H1 (cell line): ENCODE data around the gene TUBB8. TPM values are rescaled to one million over a fixed set of nuclear protein-coding genes. Genes with fewer than 3 reads are reported as not detected.

Experiments
- CTCF ChIA-PET: fragments of 300-600 bp; sonication (Branson Sonifier 250); formaldehyde crosslinking; loops from one replicate; lab custom pipeline; 2021; ENCODE audit not compliant: partially characterized antibody; lab: Charles Lee
- POLR2A ChIA-PET: fragments of 300-600 bp; sonication (Branson Sonifier 250); formaldehyde crosslinking; loops from one replicate; lab custom pipeline; 2021; ENCODE audit warnings: inconsistent platforms; ENCODE audit not compliant: partially characterized antibody; lab: Charles Lee
- DNase-seq, 2 experiments: peaks; one replicate each; pipeline versions ENCODE4 v3.0.0 to v3.0.0-alpha.2; 2010 to 2022; ENCODE audit warnings: low spot score in 2 of 2, low read depth in 1 of 2, mixed read lengths in 1 of 2
- FAIRE-seq: peaks from 2 replicates; lab custom pipeline; 2011; peaks lifted over from hg19 to GRCh38; lab: Jason Lieb, UNC
- H2AFZ ChIP-seq: 2 replicates; pipeline ENCODE4 v1.8.1; 2012; ENCODE audit warnings: low read length, inconsistent platforms
- H2AK5ac ChIP-seq: 2 replicates; pipeline ENCODE4 v1.6.1; 2013; ENCODE audit warnings: low read depth, low read length
- H2BK120ac ChIP-seq: replicated peaks from 2 replicates; pipeline ENCODE3; 2013; ENCODE audit warnings: low read depth, low read length, inconsistent platforms
- H2BK12ac ChIP-seq: 2 replicates; pipeline ENCODE4 v1.6.1; 2013; ENCODE audit warnings: low read depth, low read length
- H2BK15ac ChIP-seq: 2 replicates; pipeline ENCODE4 v1.6.1; 2013; ENCODE audit warnings: low read length
- H2BK20ac ChIP-seq: 2 replicates; pipeline ENCODE4 v1.6.1; 2013; ENCODE audit warnings: low read length
- H2BK5ac ChIP-seq: 2 replicates; pipeline ENCODE4 v1.6.1; 2013; ENCODE audit warnings: low read depth, low read length
- H3K14ac ChIP-seq: 2 replicates; pipeline ENCODE4 v1.6.1; 2013; ENCODE audit warnings: inconsistent platforms; ENCODE audit not compliant: insufficient read length
- H3K18ac ChIP-seq: 2 replicates; pipeline ENCODE4 v1.6.1; 2013; ENCODE audit warnings: low read length; ENCODE audit errors: extremely low read depth
- H3K23ac ChIP-seq: 2 replicates; pipeline ENCODE4 v1.6.1; 2013; ENCODE audit warnings: inconsistent platforms; ENCODE audit not compliant: insufficient read length
- H3K23me2 ChIP-seq: 2 replicates; pipeline ENCODE4 v1.6.1; 2013; ENCODE audit warnings: low read depth, low read length
- H3K27ac ChIP-seq: 2 replicates; pipeline ENCODE4 v1.6.1; 2011; ENCODE audit warnings: low read depth, low read length, inconsistent platforms
- H3K27me3 ChIP-seq, 4 experiments: replicated peaks in 1 of 4; 1 replicate in 1 of 4; 2 replicates in 3 of 4; pipeline versions ENCODE4 v1.6.1 to v1.8.1; 2011 to 2013; ENCODE audit warnings: low read length in 3 of 4, mild to moderate bottlenecking in 3 of 4, inconsistent platforms in 2 of 4, mixed read lengths in 2 of 4, moderate library complexity in 1 of 4; ENCODE audit not compliant: control insufficient read depth in 3 of 4, insufficient read depth in 3 of 4; ENCODE audit errors: extremely low read depth in 1 of 4
- H3K36me3 ChIP-seq, 4 experiments: 2 replicates each; pipeline versions ENCODE4 v1.6.1 to v1.8.1; 2011 to 2013; ENCODE audit warnings: mild to moderate bottlenecking in 4 of 4, low read length in 3 of 4, moderate library complexity in 2 of 4, control low read depth in 1 of 4, inconsistent platforms in 1 of 4; ENCODE audit not compliant: insufficient read depth in 4 of 4, control insufficient read depth in 2 of 4
- H3K4ac ChIP-seq: replicated peaks from 2 replicates; pipeline ENCODE3; 2013; ENCODE audit warnings: low read length, low read depth, mixed read lengths, inconsistent platforms; ENCODE audit not compliant: insufficient read length
- H3K4me1 ChIP-seq, 4 experiments: replicated peaks in 1 of 4; 1 replicate in 1 of 4; 2 replicates in 3 of 4; pipeline versions ENCODE4 v1.6.1 to v1.8.1; 2011 to 2013; ENCODE audit warnings: low read length in 3 of 4, inconsistent platforms in 2 of 4, mixed read lengths in 1 of 4; ENCODE audit not compliant: insufficient read depth in 4 of 4, control insufficient read depth in 3 of 4
- H3K4me2 ChIP-seq, 2 experiments: 2 replicates each; pipeline versions ENCODE4 v1.6.1 to v1.8.1; 2011 to 2013; ENCODE audit warnings: low read depth in 2 of 2, low read length in 2 of 2, control low read depth in 1 of 2, inconsistent platforms in 1 of 2, mild to moderate bottlenecking in 1 of 2; ENCODE audit not compliant: insufficient read depth in 1 of 2
- H3K4me3 ChIP-seq, 4 experiments: fragments of 200-600, 300-600 bp in 1 of 4; sonication (generic), shearing (Covaris generic), sonication (Bioruptor Twin) in 1 of 4; 2 replicates each; pipeline versions ENCODE4 v1.5.1 to v1.8.1; 2011 to 2016; ENCODE audit warnings: low read length in 4 of 4, low read depth in 3 of 4, control low read depth in 2 of 4, inconsistent platforms in 2 of 4, mild to moderate bottlenecking in 2 of 4, mixed read lengths in 1 of 4, moderate library complexity in 1 of 4; ENCODE audit not compliant: insufficient read depth in 2 of 4; ENCODE audit errors: extremely low read depth in 1 of 4
- H3K56ac ChIP-seq: replicated peaks from 2 replicates; pipeline ENCODE3; 2013; ENCODE audit warnings: low read depth, mild to moderate bottlenecking, mixed read lengths, low read length, inconsistent platforms; ENCODE audit not compliant: insufficient read length
- H3K79me1 ChIP-seq: 2 replicates; pipeline ENCODE4 v1.6.1; 2013; ENCODE audit warnings: low read depth, low read length, control low read depth
- H3K79me2 ChIP-seq, 2 experiments: 2 replicates each; pipeline versions ENCODE4 v1.6.1 to v1.8.1; 2012 to 2013; ENCODE audit warnings: low read length in 2 of 2, mild to moderate bottlenecking in 2 of 2, inconsistent platforms in 1 of 2; ENCODE audit not compliant: insufficient read depth in 2 of 2, control insufficient read depth in 1 of 2
- H3K9ac ChIP-seq, 4 experiments: replicated peaks in 1 of 4; 1 replicate in 1 of 4; 2 replicates in 3 of 4; pipeline versions ENCODE4 v1.6.1 to v1.8.1; 2011 to 2013; ENCODE audit warnings: low read depth in 3 of 4, low read length in 3 of 4, control low read depth in 2 of 4, mild to moderate bottlenecking in 2 of 4, moderate library complexity in 2 of 4, inconsistent platforms in 1 of 4; ENCODE audit errors: extremely low read depth in 1 of 4
- H3K9me3 ChIP-seq, 2 experiments: 2 replicates each; pipeline versions ENCODE4 v1.6.1 to v1.8.1; 2012 to 2013; ENCODE audit warnings: mild to moderate bottlenecking in 2 of 2, moderate library complexity in 2 of 2, control low read depth in 1 of 2, inconsistent platforms in 1 of 2, low read depth in 1 of 2, low read length in 1 of 2, mixed read lengths in 1 of 2; ENCODE audit not compliant: insufficient read depth in 2 of 2
- H4K20me1 ChIP-seq, 2 experiments: replicated peaks in 1 of 2; 2 replicates each; pipeline versions ENCODE3 to v1.8.1; 2011 to 2013; ENCODE audit warnings: inconsistent platforms in 2 of 2, low read length in 2 of 2, mild to moderate bottlenecking in 1 of 2; ENCODE audit not compliant: insufficient read depth in 2 of 2, control insufficient read depth in 1 of 2
- H4K5ac ChIP-seq: 2 replicates; pipeline ENCODE4 v1.6.1; 2013; ENCODE audit warnings: low read length, low read depth, mixed read lengths, inconsistent platforms; ENCODE audit not compliant: insufficient read length
- H4K8ac ChIP-seq: 2 replicates; pipeline ENCODE4 v1.8.0; 2013; ENCODE audit warnings: mild to moderate bottlenecking, moderate library complexity, low read length, inconsistent platforms; ENCODE audit not compliant: insufficient read depth; ENCODE audit errors: extremely low read depth
- H4K91ac ChIP-seq: replicated peaks from 2 replicates; pipeline ENCODE3; 2013; ENCODE audit warnings: low read length, mixed read lengths, inconsistent platforms; ENCODE audit not compliant: insufficient read length
- CBX8 ChIP-seq: fragments of 300-800, 300-1000 bp; sonication (generic); IDR thresholded peaks from 2 replicates; pipeline ENCODE4 v1.7.1; 2016; ENCODE audit warnings: low read depth, low read length, borderline replicate concordance
- CTBP2 ChIP-seq: IDR thresholded peaks from 2 replicates; pipeline ENCODE4 v1.7.0; 2011; ENCODE audit warnings: borderline replicate concordance, mild to moderate bottlenecking, moderate library complexity, mixed read lengths, low read length; ENCODE audit not compliant: insufficient read depth, insufficient read length
- CTCF ChIP-seq, 3 experiments: IDR thresholded peaks; 1 replicate in 2 of 3; 2 replicates in 1 of 3; pipeline versions ENCODE4 v1.5.1 to v1.6.1; 2011; ENCODE audit warnings: low read length in 3 of 3, mild to moderate bottlenecking in 3 of 3, inconsistent platforms in 2 of 3, low read depth in 1 of 3, moderate library complexity in 1 of 3; ENCODE audit not compliant: insufficient read depth in 1 of 3; ENCODE audit errors: control extremely low read depth in 1 of 3
- KDM4A ChIP-seq: IDR thresholded peaks from one replicate; pipeline ENCODE4 v1.7.1; 2012; ENCODE audit warnings: low read depth, mild to moderate bottlenecking, moderate library complexity, low read length, inconsistent platforms; ENCODE audit not compliant: severe bottlenecking
- KDM5A ChIP-seq: fragments of 200-600 bp; IDR thresholded peaks from 2 replicates; pipeline ENCODE4 v1.7.1; 2012; ENCODE audit warnings: mild to moderate bottlenecking, low read length, inconsistent platforms, mixed read lengths
- NANOG ChIP-seq: IDR thresholded peaks from 2 replicates; pipeline ENCODE4 v1.6.1; 2011; ENCODE audit warnings: low read length, low read depth, mild to moderate bottlenecking, inconsistent platforms; ENCODE audit not compliant: insufficient read depth, poor library complexity, severe bottlenecking
- NRF1 ChIP-seq: IDR thresholded peaks from 2 replicates; pipeline ENCODE4 v1.6.1; 2011; ENCODE audit warnings: mild to moderate bottlenecking, low read depth, low read length, improper control_type of control experiment
- POU5F1 ChIP-seq: IDR thresholded peaks from 2 replicates; pipeline ENCODE4 v1.6.1; 2011; ENCODE audit warnings: low read depth, mild to moderate bottlenecking, low read length, moderate library complexity
- RXRA ChIP-seq: IDR thresholded peaks from 2 replicates; pipeline ENCODE4 v1.6.1; 2011; ENCODE audit warnings: low read depth, mild to moderate bottlenecking, low read length, moderate library complexity; ENCODE audit not compliant: insufficient read depth
- USF2 ChIP-seq: IDR thresholded peaks from 2 replicates; pipeline ENCODE4 v1.6.1; 2011; ENCODE audit warnings: low read length, improper control_type of control experiment
- WGBS, 2 experiments: shearing (Covaris generic) in 1 of 2; methylation state at CpG; one replicate each; pipeline versions ENCODE4 v1.1.6 to v1.1.7; 2013 to 2015; ENCODE audit warnings: low lambda C conversion rate in 2 of 2, mixed read lengths in 2 of 2, inconsistent platforms in 1 of 2, low coverage in 1 of 2, missing lambda C conversion rate in 1 of 2; ENCODE audit not compliant: insufficient replicate concordance in 2 of 2, insufficient coverage in 1 of 2, insufficient read length in 1 of 2; ENCODE audit errors: extremely low coverage in 1 of 2, missing lambda C conversion rate in 1 of 2; 5-methylcytosine and 5-hydroxymethylcytosine counted together
- polyA plus RNA-seq, 7 experiments: library from polyadenylated mRNA; depleted of rRNA in 3 of 7; stranded (reverse) in 5 of 7; unstranded in 2 of 7; fragments of >200 nt in 5 of 7; fragments of 200-250 nt in 2 of 7; gene quantifications; 1 replicate in 5 of 7; 2 replicates in 1 of 7; 4 replicates in 1 of 7; pipeline versions ENCODE4 v1.2.1 to v1.2.3, GENCODE V29; 2011 to 2013; ENCODE audit warnings: missing spikeins in 2 of 7, mixed read lengths in 2 of 7
- total RNA-seq: library from RNA; stranded (reverse); fragmentation: NEBNext Ultra II Directional; extraction: Animal tissue kit (Norgen Biotek cat#: 25700); gene quantifications from 2 replicates; pipeline ENCODE4 v1.2.1, GENCODE V29; 2021

Gene TUBB8
- total and polyA plus RNA-seq, 2 of the 8 experiments (the other 6 are each of a cell fraction or from before 2014, with no cell fraction given) = 1.4 to 1.5 TPM

- WGBS, 2 experiments = 42% methylated on average over 1 of the region's 1 CpG; no CpG with 5 or more reads in 1 of the 2 experiments
- DNase-seq = no peak
- Histone ChIP-seq H3K14ac (no peak overlapping the region), H4K8ac (no peak overlapping the region), H3K23me2 (no peaks in the 10 kb centered on the region), H4K20me1 (no peaks in the 10 kb centered on the region), H3K27me3 (no peaks in the 10 kb centered on the region), H3K36me3 (no peaks in the 10 kb centered on the region), H3K4me3 (no peak overlapping the region), H2AK5ac (no peak overlapping the region), H3K9ac (no peak overlapping the region), H3K79me1 (no peaks in the 10 kb centered on the region), H3K79me2 (no peaks in the 10 kb centered on the region), H2BK20ac (no peak overlapping the region), H2BK15ac (no peak overlapping the region), H3K4me1 (no peaks in the 10 kb centered on the region; a peak in 1 of 7 replicates), H2BK5ac (no peak overlapping the region), H2BK120ac (no peak overlapping the region), H3K4me2 (no peak overlapping the region), H4K91ac (no peak overlapping the region), H2AFZ (no peak overlapping the region), H2BK12ac (no peak overlapping the region), H3K4ac (no peak overlapping the region), H3K27ac (no peak overlapping the region), H3K23ac (no peak overlapping the region), H3K9me3 (peaks cover 30 to 33% of the 10 kb centered on the region in 2 experiments), H4K5ac (no peak overlapping the region), H3K18ac (no peak overlapping the region), H3K56ac (no peak overlapping the region)
- POLR2A ChIA-PET = no interaction called here
- no peak for FAIRE-seq
- CTCF ChIA-PET = interaction anchor here (1.1 kb wide), 1 partner anchor 20 kb away, joined by 3 read pairs; no protein-coding TSS in a partner anchor
- no peak for TF ChIP-seq USF2
- no peak for TF ChIP-seq CBX8
- no peak for TF ChIP-seq NRF1
- TF ChIP-seq RXRA = no peak
- TF ChIP-seq CTBP2 = no peak
- TF ChIP-seq CTCF (IDR thresholded peaks at IDR 0.05; ENCODE audit: control extremely low read depth in 1 of 3, insufficient read depth in 1 of 3, low read depth in 1 of 3, low read length in 3 of 3) = no peak
- TF ChIP-seq KDM4A = no peak
- TF ChIP-seq NANOG = no peak
- no peak for TF ChIP-seq POU5F1
- no peak for TF ChIP-seq KDM5A
Observed at GRCh38 chr10:96466-96865, 47.4 kb upstream of the TUBB8 start.
